Measurements from ENCODE around the gene FOXC2.

- TF ChIP-seq CTCF (IDR thresholded peaks at IDR 0.05; ENCODE audit: low read depth, low read length) (no peak), EZH2phosphoT487 (IDR thresholded peaks at IDR 0.05; ENCODE audit: low read depth) (no peak)
These were observed 20.9 kb downstream of the FOXC2 start for GRCh38 chr16:86587487-86587886.

Measured in OCI-LY3 (cell line).